Activated gamma-delta T cell treated with anti-CD3 and anti-CD28 coated beads, Interleukin-2, amount 50 U/mL, for 16 hours (primary cell): Measurements from ENCODE around the gene OR6B2.
"Not testable (repeated sequence)": the region's sequence is repeated elsewhere in the genome, so short reads cannot be mapped to it uniquely, and the experiment has no call there.

Source experiments
- DNase-seq: peaks from one replicate; pipeline ENCODE4 v3.0.0-alpha.2; 2020; ENCODE audit warnings: low read depth

Gene OR6B2

GRCh38 chr2:240030379-240031094 lies at the start of gene OR6B2:
Gene OR6B2 (minus strand): TSS chr2:240030429. CDS start chr2:240030429, 0 bp downstream.
- DNase-seq: no peak

- DNase-seq: no peak
Measured at GRCh38 chr2:240078631-240079030, 48.4 kb upstream of the OR6B2 start.

DNA sequence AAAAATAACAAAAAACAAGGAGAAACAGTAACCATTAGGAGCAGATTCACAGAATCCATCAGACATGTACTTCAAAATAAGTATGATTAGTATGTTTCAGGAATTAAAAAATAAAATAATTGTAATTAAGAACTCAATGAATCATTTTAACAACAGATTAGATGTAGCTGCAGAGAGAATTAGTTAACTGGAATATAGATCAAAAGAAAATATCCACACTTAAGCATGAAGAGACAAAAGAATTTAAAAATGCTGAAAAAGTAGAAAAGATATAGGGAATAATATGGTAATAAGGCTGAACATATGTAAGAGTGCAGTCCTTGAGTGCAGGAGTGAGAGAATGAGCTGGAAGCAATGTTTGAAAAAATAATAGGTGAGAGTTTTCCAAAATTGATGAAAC lies 47.2 kb upstream of the OR6B2 start:
- DNase-seq: no peak

DNA sequence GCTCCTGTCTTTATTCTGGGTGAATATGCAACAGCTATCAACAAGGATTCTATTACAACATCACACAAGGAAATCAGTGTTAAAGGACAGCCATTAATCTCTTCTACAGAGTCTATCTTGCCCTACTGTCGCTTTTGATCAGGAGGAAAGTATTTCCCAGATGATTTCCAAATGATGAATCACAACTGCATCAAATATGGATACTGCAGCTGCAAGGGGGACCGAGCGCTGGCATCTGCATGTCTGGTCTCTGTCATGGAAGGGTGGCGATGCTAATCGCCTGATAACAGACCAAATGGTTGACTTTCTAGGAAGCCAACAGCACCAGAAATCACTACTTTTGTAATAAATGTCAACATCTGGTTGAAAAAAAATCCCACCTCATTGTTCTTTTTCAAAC lies 44.3 kb upstream of the OR6B2 start:
- DNase-seq: no peak

GRCh38 chr2:240070907-240071306 lies 40.7 kb upstream of the OR6B2 start:
- DNase-seq: no peak

GRCh38 chr2:240069829-240070228 lies 39.6 kb upstream of the OR6B2 start:
- no peak for DNase-seq

- DNase-seq: no peak
Measured at GRCh38 chr2:240068193-240068592, 38.0 kb upstream of the OR6B2 start.

- no peak for DNase-seq
Measured at GRCh38 chr2:240066489-240066888, 36.3 kb upstream of the OR6B2 start.

DNA sequence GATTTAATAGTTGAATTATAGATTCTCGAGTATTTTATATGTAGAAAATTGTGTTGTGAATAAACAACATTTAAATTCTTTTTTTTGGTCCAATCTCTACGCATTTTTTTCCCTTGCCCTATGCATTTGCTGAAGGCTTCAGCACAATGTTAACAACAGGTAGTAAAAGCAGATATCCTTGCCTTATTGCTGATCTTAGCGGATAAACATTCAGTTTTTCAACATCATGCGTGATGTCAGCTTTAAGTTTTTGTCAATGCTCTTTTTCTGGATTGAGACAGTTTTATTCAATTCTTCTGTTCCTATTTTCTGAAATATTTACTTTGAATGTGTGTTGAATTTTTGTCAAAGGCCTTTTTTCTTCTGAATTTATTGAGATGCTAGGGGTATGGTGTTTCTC lies 34.7 kb upstream of the OR6B2 start:
- no peak for DNase-seq

- DNase-seq: peak; percentile 21
Measured at GRCh38 chr2:240060977-240061591, 30.9 kb upstream of the OR6B2 start.

- DNase-seq: no peak
Measured at GRCh38 chr2:240056678-240057077, 26.4 kb upstream of the OR6B2 start.

- no peak for DNase-seq
Measured at GRCh38 chr2:240055177-240055917, 25.1 kb upstream of the OR6B2 start.

GRCh38 chr2:240053173-240054155 lies 23.2 kb upstream of the OR6B2 start, which contains the start of gene OR6B3:
Gene OR6B3 (minus strand): TSS chr2:240053521.
- no peak for DNase-seq

GRCh38 chr2:240052524-240052923 lies 22.3 kb upstream of the OR6B2 start:
- no peak for DNase-seq

GRCh38 chr2:240051697-240052096 lies 21.5 kb upstream of the OR6B2 start:
- DNase-seq: no peak

DNA sequence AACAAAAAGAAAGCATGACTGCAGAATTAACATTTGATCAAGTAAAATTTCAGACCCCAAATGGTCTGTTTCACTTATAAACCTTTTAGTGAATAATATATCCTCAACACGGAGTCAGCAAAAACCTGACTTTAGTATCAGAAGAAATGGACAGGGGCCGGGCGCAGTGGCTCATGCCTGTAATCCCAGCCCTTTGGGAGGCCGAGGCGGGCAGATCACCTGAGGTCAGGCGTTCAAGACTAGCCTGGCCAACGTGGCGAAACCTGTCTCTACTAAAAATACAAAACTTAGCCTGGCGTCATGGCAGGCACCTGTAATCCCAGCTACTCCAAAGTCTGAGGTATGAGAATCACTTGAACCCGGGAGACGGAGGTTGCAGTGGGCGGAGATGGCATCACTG lies 20.0 kb upstream of the OR6B2 start:
- no peak for DNase-seq

- DNase-seq: no peak
Measured at GRCh38 chr2:240048237-240048636, 18.0 kb upstream of the OR6B2 start.

DNA sequence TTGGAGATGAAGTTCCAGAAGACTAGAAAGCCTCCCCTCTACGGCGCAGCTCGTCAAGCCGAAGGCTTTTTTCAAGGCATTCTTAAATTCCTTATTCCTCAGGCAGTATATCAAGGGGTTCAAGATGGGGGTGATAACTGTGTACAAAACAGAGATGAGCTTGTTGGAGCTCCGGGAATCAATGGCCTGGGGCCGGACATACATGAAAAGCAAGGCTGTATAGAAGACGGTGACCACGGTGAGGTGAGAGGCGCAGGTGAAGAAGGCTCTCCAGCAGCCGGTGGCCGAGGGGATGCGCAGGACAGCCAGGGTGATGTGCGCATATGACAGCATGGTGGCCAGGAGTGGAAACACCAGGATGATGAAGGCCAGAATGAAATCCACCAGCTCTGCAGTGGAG lies 14.9 kb upstream of the OR6B2 start:
- DNase-seq: no peak

GRCh38 chr2:240044096-240044495 lies 13.9 kb upstream of the OR6B2 start:
- not testable (repeated sequence) for DNase-seq

GRCh38 chr2:240043279-240043989 lies 13.2 kb upstream of the OR6B2 start:
- DNase-seq: no peak

DNA sequence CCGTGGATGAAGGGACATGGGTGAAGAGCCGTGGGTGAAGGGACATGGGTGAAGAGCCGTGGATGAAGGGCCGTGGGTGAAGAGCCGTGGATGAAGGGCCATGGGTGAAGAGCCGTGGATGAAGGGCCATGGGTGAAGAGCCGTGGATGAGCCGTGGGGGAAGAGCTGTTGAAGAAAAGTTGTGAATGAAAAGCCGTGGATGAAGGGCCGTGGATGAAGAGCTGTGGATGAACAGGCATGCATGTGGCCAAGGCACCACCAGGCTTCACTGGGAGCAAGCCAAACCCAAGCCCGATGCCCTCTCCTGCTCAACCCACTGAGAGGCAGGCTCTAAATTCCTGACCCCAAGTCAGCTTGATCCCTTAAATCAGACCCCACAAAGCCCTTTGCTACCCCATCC lies 12.5 kb upstream of the OR6B2 start:
- DNase-seq: no peak
